Dermis blood vessel endothelial cell (primary cell): Measurements from ENCODE around the gene BPIFB3. TPM values are rescaled to one million over a fixed set of nuclear protein-coding genes. Genes with fewer than 3 reads are reported as not detected.

Experiments used
- DNase-seq: peaks from one replicate; pipeline ENCODE4 v3.0.0; 2010
- total RNA-seq: library from RNA; depleted of rRNA; stranded (reverse); fragments of >200 nt; gene quantifications from 2 replicates; pipeline ENCODE4 v1.2.3, GENCODE V29; 2014

Gene BPIFB3
- total RNA-seq, 1 donor from 2014 or later, result not detected

GRCh38 chr20:33016581-33017109 is 37.1 kb upstream of the BPIFB3 start:
- DNase-seq, result no peak

GRCh38 chr20:33017542-33017941 is 36.2 kb upstream of the BPIFB3 start:
- no peak for DNase-seq

- no peak for DNase-seq
These were observed 35.4 kb upstream of the BPIFB3 start for GRCh38 chr20:33018169-33018931.

GRCh38 chr20:33019465-33020277 is 34.0 kb upstream of the BPIFB3 start:
- no peak for DNase-seq

GRCh38 chr20:33020278-33021161 is 33.2 kb upstream of the BPIFB3 start:
- no peak for DNase-seq

GRCh38 chr20:33021879-33022278 is 31.8 kb upstream of the BPIFB3 start:
- DNase-seq, result no peak

- no peak for DNase-seq
These were observed 31.4 kb upstream of the BPIFB3 start for GRCh38 chr20:33022289-33022688.

GRCh38 chr20:33022694-33023438 is 30.8 kb upstream of the BPIFB3 start:
- no peak for DNase-seq

GRCh38 chr20:33023439-33024242 is 30.1 kb upstream of the BPIFB3 start:
- no peak for DNase-seq

- DNase-seq, result no peak
These were observed 29.5 kb upstream of the BPIFB3 start for GRCh38 chr20:33024243-33024560.

GRCh38 chr20:33024609-33025317 is 28.9 kb upstream of the BPIFB3 start:
- DNase-seq, result no peak

- DNase-seq, result no peak
These were observed 28.3 kb upstream of the BPIFB3 start for GRCh38 chr20:33025318-33025876.

GRCh38 chr20:33026072-33026778 is 27.5 kb upstream of the BPIFB3 start:
- DNase-seq, result no peak

- DNase-seq, result no peak
These were observed 26.6 kb upstream of the BPIFB3 start for GRCh38 chr20:33026779-33027759.

- no peak for DNase-seq
These were observed 25.6 kb upstream of the BPIFB3 start for GRCh38 chr20:33027769-33028751.

GRCh38 chr20:33028875-33029274 is 24.8 kb upstream of the BPIFB3 start:
- DNase-seq, result no peak

- no peak for DNase-seq
These were observed 23.6 kb upstream of the BPIFB3 start for GRCh38 chr20:33030076-33030475.
